ENCODE results near the gene PROB1.
A peak's percentile ranks its signal among the peaks of the same experiment; 100 is the strongest.
"Not testable (repeated sequence)": the region's sequence is repeated elsewhere in the genome, so short reads cannot be mapped to it uniquely, and the experiment has no call there.

PROB1 gene

GRCh38 chr5:139377226-139377625, 17.7 kb downstream of the PROB1 start:
- no peak for DNase-seq

GRCh38 chr5:139376364-139376763, 18.5 kb downstream of the PROB1 start:
- no peak for DNase-seq

- no peak for DNase-seq
Measured at GRCh38 chr5:139374909-139375308, 20.0 kb downstream of the PROB1 start.

GRCh38 chr5:139371482-139372435, 23.1 kb downstream of the PROB1 start:
- DNase-seq: no peak

- no peak for DNase-seq
Measured at GRCh38 chr5:139369181-139369580, 25.7 kb downstream of the PROB1 start.

- no peak for DNase-seq
Measured at GRCh38 chr5:139368613-139369012, 26.3 kb downstream of the PROB1 start.

GRCh38 chr5:139364466-139364865, 30.4 kb downstream of the PROB1 start:
- DNase-seq: no peak

GRCh38 chr5:139363937-139364336, 31.0 kb downstream of the PROB1 start:
- no peak for DNase-seq

GRCh38 chr5:139361835-139362429, 33.0 kb downstream of the PROB1 start:
- DNase-seq: no peak

GRCh38 chr5:139360384-139360783, 34.5 kb downstream of the PROB1 start:
- DNase-seq: no peak

- DNase-seq: no peak
Measured at GRCh38 chr5:139358064-139358463, 36.8 kb downstream of the PROB1 start.

GRCh38 chr5:139355900-139356299, 39.0 kb downstream of the PROB1 start:
- not testable (repeated sequence) for DNase-seq

GRCh38 chr5:139354186-139354585, 40.7 kb downstream of the PROB1 start:
- DNase-seq: no peak

- DNase-seq: not testable (repeated sequence)
Measured at GRCh38 chr5:139347863-139348262, 47.0 kb downstream of the PROB1 start.

- DNase-seq: not testable (repeated sequence)
Measured at GRCh38 chr5:139345442-139345841, 49.5 kb downstream of the PROB1 start.

GRCh38 chr5:139344177-139344576, 50.7 kb downstream of the PROB1 start:
- DNase-seq: no peak

GRCh38 chr5:139343476-139343875, 51.4 kb downstream of the PROB1 start:
- DNase-seq: no peak

GRCh38 chr5:139342423-139342723, 52.5 kb downstream of the PROB1 start:
- no peak for DNase-seq

GRCh38 chr5:139341689-139342422, 53.0 kb downstream of the PROB1 start, which contains the start of gene PAIP2:
Gene PAIP2, plus strand, starts transcription at chr5:139341854. Its CDS starts 21,931 bp downstream, at chr5:139363785.
- peak; percentile 96 for DNase-seq

- no peak for DNase-seq
Measured at GRCh38 chr5:139341187-139341688, 53.7 kb downstream of the PROB1 start.

Data from activated effector memory CD4-positive, alpha-beta T cell treated with Interleukin-2 at 50 U/mL for 16 hours (primary cell).